Measurements from ENCODE around the gene MPEG1.

MPEG1 gene

GRCh38 chr11:59185386-59185945 lies 27.3 kb downstream of the MPEG1 start:
- H3K9me3 ChIP-seq (replicated peaks in 1 of 11), result peaks cover 0 to 15% (median 5%) of the 10 kb centered on the region in 11 experiments; a peak in 15 of 22 replicates
- H4K20me1 ChIP-seq, result peaks cover 0 to 85% (median 0%) of the 10 kb centered on the region in 11 experiments; a peak in 5 of 22 replicates
- no peak overlapping the region for H3K27ac ChIP-seq
- H3K4me2 ChIP-seq, result no peak overlapping the region
- peaks cover 7 to 72% (median 24%) of the 10 kb centered on the region in 11 experiments; a peak in 16 of 22 replicates for H3K36me3 ChIP-seq
- no peak for TF ChIP-seq Cebpa-rat (IDR thresholded peaks at IDR 0.05)
- H3K9ac ChIP-seq, result no peak overlapping the region
- H3K4me1 ChIP-seq, result peaks cover 0 to 34% (median 8%) of the 10 kb centered on the region in 10 experiments; a peak in 16 of 20 replicates
- no peak overlapping the region for H3K4me3 ChIP-seq
- no peaks in the 10 kb centered on the region for H3K27me3 ChIP-seq

DNA sequence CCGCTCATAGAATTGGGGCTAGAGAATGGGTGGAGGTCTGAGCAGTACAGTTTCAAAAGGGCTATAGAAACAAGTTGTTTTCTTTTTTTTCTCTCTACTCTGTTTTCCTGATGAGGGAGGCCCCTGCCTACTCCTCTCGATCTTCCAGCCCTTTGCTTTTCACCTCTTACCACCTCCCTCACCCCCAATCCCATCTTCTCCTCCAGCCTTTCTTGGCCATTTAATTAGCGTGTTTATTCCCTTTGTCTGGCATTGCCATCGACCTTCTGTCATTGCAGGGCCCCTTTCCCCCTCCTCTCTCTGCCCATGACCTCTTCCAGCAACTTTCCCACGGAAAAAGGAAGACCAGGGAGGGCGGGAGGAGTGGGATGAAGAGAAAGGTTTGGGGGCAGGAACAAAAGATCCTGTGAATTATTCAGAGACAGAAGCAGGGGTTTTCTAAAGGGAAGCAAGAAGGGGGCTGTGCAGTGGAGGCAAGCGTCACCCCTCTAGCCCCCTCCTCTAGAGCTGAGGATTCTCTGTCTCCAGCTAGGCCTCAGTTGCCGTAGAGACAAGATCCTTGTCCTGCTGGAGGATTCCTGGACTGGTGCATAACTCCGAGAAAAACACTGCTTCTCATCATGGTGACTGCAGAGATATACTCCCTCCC lies 27.9 kb downstream of the MPEG1 start:
- Histone ChIP-seq H3K4me3 (no peak overlapping the region), H3K36me3 (peaks cover 7 to 67% (median 24%) of the 10 kb centered on the region in 11 experiments; a peak in 16 of 22 replicates), H3K4me2 (no peak overlapping the region), H3K4me1 (peaks cover 0 to 28% (median 4%) of the 10 kb centered on the region in 10 experiments; a peak in 15 of 20 replicates), H4K20me1 (peaks cover 0 to 83% (median 0%) of the 10 kb centered on the region in 11 experiments; a peak in 5 of 22 replicates), H3K27me3 (no peaks in the 10 kb centered on the region), H3K9me3 (replicated peaks in 1 of 11) (peaks cover 6 to 21% (median 11%) of the 10 kb centered on the region in 11 experiments; a peak in 20 of 22 replicates), H3K27ac (no peak overlapping the region), H3K9ac (no peak overlapping the region)
- TF ChIP-seq Cebpa-rat (IDR thresholded peaks at IDR 0.05), result no peak

DNA sequence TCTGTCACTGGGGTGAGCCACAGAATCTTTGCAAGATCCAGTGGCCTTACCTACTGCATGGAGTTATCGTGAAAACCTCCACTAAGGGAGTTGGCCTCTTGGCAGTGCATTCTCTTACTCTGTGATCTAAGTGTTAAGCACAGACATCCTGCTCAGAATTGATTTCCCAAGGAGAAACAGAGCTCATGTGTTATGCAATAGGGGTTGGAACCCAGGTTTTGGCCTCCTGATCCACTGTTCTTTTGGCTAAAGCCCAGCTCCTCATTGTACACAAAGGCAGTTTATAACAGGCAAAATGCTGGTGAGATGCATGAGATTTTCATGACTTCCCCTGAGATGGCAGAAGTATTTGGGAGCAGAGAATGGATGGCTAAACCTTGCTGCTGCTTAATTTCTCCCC lies 29.0 kb downstream of the MPEG1 start:
- peaks cover 7 to 63% (median 25%) of the 10 kb centered on the region in 11 experiments; a peak in 16 of 22 replicates for H3K36me3 ChIP-seq
- H3K9me3 ChIP-seq (replicated peaks in 1 of 11), result peaks cover 17 to 32% (median 22%) of the 10 kb centered on the region in 11 experiments
- TF ChIP-seq Cebpa-rat (IDR thresholded peaks at IDR 0.05), result no peak
- H3K9ac ChIP-seq, result no peak overlapping the region
- no peak overlapping the region for H3K4me3 ChIP-seq
- no peaks in the 10 kb centered on the region for H3K27me3 ChIP-seq
- H4K20me1 ChIP-seq, result peaks cover 0 to 80% (median 0%) of the 10 kb centered on the region in 11 experiments; a peak in 5 of 22 replicates
- no peak overlapping the region for H3K4me2 ChIP-seq
- H3K4me1 ChIP-seq, result peaks cover 0 to 18% (median 0%) of the 10 kb centered on the region in 10 experiments; a peak in 7 of 20 replicates
- H3K27ac ChIP-seq, result no peak overlapping the region

GRCh38 chr11:59182457-59183151 lies 30.1 kb downstream of the MPEG1 start:
- Histone ChIP-seq H4K20me1 (peaks cover 0 to 74% (median 0%) of the 10 kb centered on the region in 11 experiments; a peak in 5 of 22 replicates), H3K36me3 (peaks cover 7 to 66% (median 25%) of the 10 kb centered on the region in 11 experiments; a peak in 16 of 22 replicates), H3K9ac (no peak overlapping the region), H3K4me2 (no peak overlapping the region), H3K4me3 (no peak overlapping the region), H3K4me1 (peaks cover 0 to 7% (median 0%) of the 10 kb centered on the region in 10 experiments; a peak in 7 of 20 replicates), H3K27me3 (no peaks in the 10 kb centered on the region), H3K9me3 (replicated peaks in 1 of 11) (peaks cover 20 to 40% (median 28%) of the 10 kb centered on the region in 11 experiments), H3K27ac (no peak overlapping the region)
- no peak for TF ChIP-seq Cebpa-rat (IDR thresholded peaks at IDR 0.05)

DNA sequence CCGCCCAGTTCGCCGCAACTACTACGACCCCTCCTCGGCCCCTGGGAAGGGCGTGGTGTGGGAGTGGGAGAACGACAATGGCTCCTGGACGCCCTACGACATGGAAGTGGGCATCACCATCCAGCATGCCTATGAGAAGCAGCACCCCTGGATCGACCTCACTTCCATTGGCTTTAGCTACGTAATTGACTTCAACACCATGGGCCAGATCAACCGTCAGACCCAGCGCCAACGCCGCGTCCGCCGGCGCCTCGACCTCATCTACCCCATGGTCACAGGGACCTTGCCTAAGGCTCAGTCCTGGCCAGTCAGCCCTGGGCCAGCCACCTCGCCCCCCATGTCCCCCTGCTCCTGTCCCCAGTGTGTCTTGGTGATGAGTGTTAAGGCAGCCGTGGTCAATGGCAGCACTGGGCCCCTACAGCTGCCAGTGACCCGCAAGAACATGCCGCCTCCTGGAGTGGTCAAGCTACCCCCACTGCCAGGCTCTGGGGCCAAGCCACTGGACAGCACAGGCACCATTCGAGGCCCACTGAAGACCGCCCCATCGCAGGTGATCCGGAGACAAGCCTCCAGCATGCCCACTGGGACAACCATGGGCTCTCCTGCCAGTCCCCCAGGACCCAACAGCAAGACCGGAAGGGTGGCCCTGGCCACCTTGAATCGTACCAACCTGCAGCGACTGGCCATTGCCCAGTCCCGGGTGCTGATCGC lies 30.8 kb downstream of the MPEG1 start:
- H3K4me2 ChIP-seq, result no peak overlapping the region
- no peak overlapping the region for H3K27ac ChIP-seq
- peaks cover 20 to 40% (median 28%) of the 10 kb centered on the region in 11 experiments for H3K9me3 ChIP-seq (replicated peaks in 1 of 11)
- H3K9ac ChIP-seq, result no peak overlapping the region
- no peaks in the 10 kb centered on the region; a peak in 1 of 20 replicates for H3K4me1 ChIP-seq
- peaks cover 0 to 74% (median 0%) of the 10 kb centered on the region in 11 experiments; a peak in 5 of 22 replicates for H4K20me1 ChIP-seq
- no peaks in the 10 kb centered on the region for H3K27me3 ChIP-seq
- no peak overlapping the region for H3K4me3 ChIP-seq
- TF ChIP-seq Cebpa-rat (IDR thresholded peaks at IDR 0.05), result no peak
- H3K36me3 ChIP-seq, result peaks cover 7 to 71% (median 25%) of the 10 kb centered on the region in 11 experiments; a peak in 16 of 22 replicates

DNA sequence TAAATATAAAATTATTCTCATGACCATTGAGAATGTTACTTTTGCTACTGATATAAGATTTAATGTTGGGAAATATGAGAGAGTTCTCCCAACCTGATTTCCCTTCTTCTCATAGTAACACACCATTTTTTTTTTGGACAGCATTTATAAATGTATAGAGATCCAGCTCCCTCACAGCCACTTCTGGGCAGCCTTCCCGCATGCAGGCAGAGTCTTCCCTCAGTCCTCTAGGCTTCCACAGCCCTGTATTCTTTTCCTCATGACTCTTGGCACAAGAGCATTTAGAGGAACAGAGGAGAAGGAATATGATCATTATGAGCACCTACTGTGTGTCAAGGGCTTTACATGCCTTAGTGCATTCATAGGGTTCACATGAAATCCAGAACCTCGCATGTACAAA lies 31.8 kb downstream of the MPEG1 start:
- no peak overlapping the region for H3K4me3 ChIP-seq
- no peaks in the 10 kb centered on the region for H3K4me1 ChIP-seq
- no peak for TF ChIP-seq Cebpa-rat (IDR thresholded peaks at IDR 0.05)
- peaks cover 20 to 40% (median 28%) of the 10 kb centered on the region in 11 experiments for H3K9me3 ChIP-seq (replicated peaks in 1 of 11)
- H3K27ac ChIP-seq, result no peak overlapping the region
- H3K36me3 ChIP-seq, result peaks cover 7 to 80% (median 25%) of the 10 kb centered on the region in 11 experiments; a peak in 16 of 22 replicates
- H4K20me1 ChIP-seq, result peaks cover 0 to 75% (median 0%) of the 10 kb centered on the region in 11 experiments; a peak in 4 of 22 replicates
- no peak overlapping the region for H3K9ac ChIP-seq
- no peak overlapping the region for H3K4me2 ChIP-seq
- no peaks in the 10 kb centered on the region for H3K27me3 ChIP-seq

DNA sequence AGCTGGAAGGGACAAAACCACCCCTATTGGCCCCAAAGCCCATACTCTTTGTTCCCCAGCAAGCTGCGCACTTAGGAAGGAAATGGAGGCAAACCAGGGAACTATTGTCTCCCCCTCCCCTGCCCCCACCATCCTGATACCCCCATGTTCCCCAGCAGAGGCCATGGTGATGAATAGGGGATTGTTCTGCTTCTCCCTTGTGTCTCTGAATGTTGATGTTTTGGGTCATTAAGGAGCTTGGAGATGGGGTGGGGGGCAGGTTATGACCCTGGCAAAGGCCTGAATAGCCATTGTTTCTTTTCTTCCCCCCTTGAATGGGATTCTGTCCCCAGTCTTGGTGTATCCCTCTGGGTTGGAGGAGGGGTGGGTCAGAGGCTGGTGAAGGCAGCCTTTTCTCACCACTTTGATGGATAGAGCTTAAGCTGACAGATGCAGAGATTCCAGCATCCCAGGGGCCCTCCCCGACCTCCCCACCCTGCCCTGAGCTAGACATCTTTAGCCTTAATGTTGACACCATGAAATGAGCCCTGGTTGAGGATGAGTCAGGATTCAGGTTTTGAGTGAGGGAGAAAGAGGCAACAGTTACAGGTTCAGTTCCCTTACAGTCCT lies 32.5 kb downstream of the MPEG1 start:
- TF ChIP-seq Cebpa-rat (IDR thresholded peaks at IDR 0.05), result no peak
- peaks cover 0 to 6% (median under 1%) of the 10 kb centered on the region in 11 experiments; a peak in 8 of 22 replicates for H3K27me3 ChIP-seq
- H3K9ac ChIP-seq, result no peak overlapping the region
- H3K4me1 ChIP-seq, result peaks cover 0 to 5% (median 2%) of the 10 kb centered on the region in 10 experiments; a peak in 10 of 20 replicates
- no peak overlapping the region for H3K27ac ChIP-seq
- H4K20me1 ChIP-seq, result peaks cover 0 to 75% (median under 1%) of the 10 kb centered on the region in 11 experiments; a peak in 5 of 22 replicates
- peaks cover 20 to 40% (median 28%) of the 10 kb centered on the region in 11 experiments for H3K9me3 ChIP-seq (replicated peaks in 1 of 11)
- no peak overlapping the region for H3K4me2 ChIP-seq
- H3K4me3 ChIP-seq, result no peak overlapping the region
- H3K36me3 ChIP-seq, result peaks cover 7 to 84% (median 25%) of the 10 kb centered on the region in 11 experiments; a peak in 16 of 22 replicates

DNA sequence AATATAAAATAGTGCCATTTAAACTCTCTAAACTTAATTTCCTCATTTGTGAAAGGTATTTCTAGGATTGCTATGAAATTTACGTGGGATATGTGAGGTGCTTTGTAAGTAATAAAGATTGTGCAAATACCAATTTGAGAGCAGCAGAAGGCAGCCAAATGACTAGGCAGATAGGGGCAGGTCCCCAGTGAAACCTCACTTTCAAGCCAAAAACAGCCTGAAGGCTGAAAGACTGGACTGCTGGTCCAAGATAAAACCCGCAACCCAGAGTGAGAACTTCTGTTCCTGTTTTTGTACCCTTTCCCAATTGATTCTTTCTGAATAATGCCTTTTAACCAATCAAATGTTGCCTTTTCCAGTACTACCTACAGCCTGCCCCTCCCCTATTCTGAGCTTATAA lies 33.6 kb downstream of the MPEG1 start:
- H3K4me3 ChIP-seq, result no peak overlapping the region

More for the DNA sequence above, 33.6 kb downstream of the MPEG1 start:
- H3K9me3 ChIP-seq (replicated peaks in 1 of 11), result peaks cover 20 to 40% (median 28%) of the 10 kb centered on the region in 11 experiments
- no peak overlapping the region for H3K4me2 ChIP-seq
- H3K27ac ChIP-seq, result no peak overlapping the region
- H4K20me1 ChIP-seq, result peaks cover 0 to 75% (median 8%) of the 10 kb centered on the region in 11 experiments; a peak in 8 of 22 replicates
- peaks cover 7 to 73% (median 25%) of the 10 kb centered on the region in 11 experiments; a peak in 16 of 22 replicates for H3K36me3 ChIP-seq
- H3K27me3 ChIP-seq, result peaks cover 6 to 17% (median 12%) of the 10 kb centered on the region in 11 experiments; a peak in 18 of 22 replicates
- TF ChIP-seq Cebpa-rat (IDR thresholded peaks at IDR 0.05), result no peak
- peaks cover 0 to 17% (median 14%) of the 10 kb centered on the region in 10 experiments; a peak in 16 of 20 replicates for H3K4me1 ChIP-seq
- H3K9ac ChIP-seq, result no peak overlapping the region
